Right lobe of liver (tissue), 4 donors: ENCODE data around the gene COL21A1.

Experiments used
- POLR2A ChIP-seq: fragments of 450-650 bp; IDR thresholded peaks from one replicate; pipeline ENCODE4 v1.6.1; 2017; ENCODE audit warnings: antibody characterized with exemption, mild to moderate bottlenecking
- TF ChIP-seq, protein P1 (sequence below), 4 donors: fragments of 200-600 bp in 3 of 4; fragments of 450-650 bp in 1 of 4; IDR thresholded peaks; one replicate each; pipeline versions ENCODE4 v1.5.1 to v1.8.0; 2016 to 2022; ENCODE audit warnings: antibody characterized with exemption in 4 of 4, mild to moderate bottlenecking in 2 of 4
- donor health status: DM: no; HTN: no; CAD: no.
- donor health status: DM: no; HTN: no; CAD: no.
- donor health status: DM: no; HTN: yes; CAD: no.

GRCh38 chr6:56282391-56282790, 35.0 kb upstream of the COL21A1 start:
- TF ChIP-seq, protein P1, sequence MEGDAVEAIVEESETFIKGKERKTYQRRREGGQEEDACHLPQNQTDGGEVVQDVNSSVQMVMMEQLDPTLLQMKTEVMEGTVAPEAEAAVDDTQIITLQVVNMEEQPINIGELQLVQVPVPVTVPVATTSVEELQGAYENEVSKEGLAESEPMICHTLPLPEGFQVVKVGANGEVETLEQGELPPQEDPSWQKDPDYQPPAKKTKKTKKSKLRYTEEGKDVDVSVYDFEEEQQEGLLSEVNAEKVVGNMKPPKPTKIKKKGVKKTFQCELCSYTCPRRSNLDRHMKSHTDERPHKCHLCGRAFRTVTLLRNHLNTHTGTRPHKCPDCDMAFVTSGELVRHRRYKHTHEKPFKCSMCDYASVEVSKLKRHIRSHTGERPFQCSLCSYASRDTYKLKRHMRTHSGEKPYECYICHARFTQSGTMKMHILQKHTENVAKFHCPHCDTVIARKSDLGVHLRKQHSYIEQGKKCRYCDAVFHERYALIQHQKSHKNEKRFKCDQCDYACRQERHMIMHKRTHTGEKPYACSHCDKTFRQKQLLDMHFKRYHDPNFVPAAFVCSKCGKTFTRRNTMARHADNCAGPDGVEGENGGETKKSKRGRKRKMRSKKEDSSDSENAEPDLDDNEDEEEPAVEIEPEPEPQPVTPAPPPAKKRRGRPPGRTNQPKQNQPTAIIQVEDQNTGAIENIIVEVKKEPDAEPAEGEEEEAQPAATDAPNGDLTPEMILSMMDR (IDR thresholded peaks at IDR 0.05): no peak
- no peak for TF ChIP-seq POLR2A
